HG03045 (cell line): ENCODE results near the gene SCD.
"Not testable (repeated sequence)": the region's sequence is repeated elsewhere in the genome, so short reads cannot be mapped to it uniquely, and the experiment has no call there.

Experiments used
- ATAC-seq: cut with Tn5 transposase; IDR thresholded peaks from one replicate; pipeline ENCODE4 v1.9.1; 2021; ENCODE audit warnings: mild to moderate bottlenecking, moderate library complexity; ENCODE audit not compliant: unreplicated experiment

The SCD gene

DNA sequence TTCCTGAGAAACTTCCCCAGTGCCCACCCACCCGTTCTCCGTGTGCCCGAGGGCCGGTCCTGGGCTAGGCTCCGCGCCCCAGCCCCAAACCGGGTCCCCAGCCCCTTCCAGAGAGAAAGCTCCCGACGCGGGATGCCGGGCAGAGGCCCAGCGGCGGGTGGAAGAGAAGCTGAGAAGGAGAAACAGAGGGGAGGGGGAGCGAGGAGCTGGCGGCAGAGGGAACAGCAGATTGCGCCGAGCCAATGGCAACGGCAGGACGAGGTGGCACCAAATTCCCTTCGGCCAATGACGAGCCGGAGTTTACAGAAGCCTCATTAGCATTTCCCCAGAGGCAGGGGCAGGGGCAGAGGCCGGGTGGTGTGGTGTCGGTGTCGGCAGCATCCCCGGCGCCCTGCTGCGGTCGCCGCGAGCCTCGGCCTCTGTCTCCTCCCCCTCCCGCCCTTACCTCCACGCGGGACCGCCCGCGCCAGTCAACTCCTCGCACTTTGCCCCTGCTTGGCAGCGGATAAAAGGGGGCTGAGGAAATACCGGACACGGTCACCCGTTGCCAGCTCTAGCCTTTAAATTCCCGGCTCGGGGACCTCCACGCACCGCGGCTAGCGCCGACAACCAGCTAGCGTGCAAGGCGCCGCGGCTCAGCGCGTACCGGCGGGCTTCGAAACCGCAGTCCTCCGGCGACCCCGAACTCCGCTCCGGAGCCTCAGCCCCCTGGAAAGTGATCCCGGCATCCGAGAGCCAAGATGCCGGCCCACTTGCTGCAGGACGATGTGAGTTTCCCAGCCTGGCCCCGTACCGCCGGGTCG is at the start of gene SCD:
Gene SCD (plus strand): TSS at position 469 of the 803 bp plus-strand sequence. CDS start 272 bp downstream, at position 741.
- peak; percentile 92 for ATAC-seq

DNA sequence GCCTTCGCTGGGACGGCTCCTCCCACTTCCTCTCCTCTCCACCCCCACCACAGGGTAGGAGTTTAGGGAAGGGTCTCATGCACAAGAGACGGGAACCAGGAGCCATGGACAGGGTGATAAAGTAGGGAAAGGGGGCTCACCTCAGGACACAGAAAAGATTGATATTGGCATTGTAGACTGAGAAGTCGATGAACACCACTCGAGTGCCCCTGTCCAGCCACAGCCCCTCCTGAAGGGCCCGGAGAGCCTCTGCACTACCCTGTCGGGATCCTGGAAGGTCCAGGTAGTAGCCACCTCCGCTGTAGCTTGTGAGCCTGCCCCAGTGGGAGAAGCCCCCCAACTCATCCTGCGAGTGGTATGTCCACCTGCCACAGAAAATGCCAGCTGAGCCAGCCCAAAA is 49.8 kb upstream of the SCD start:
- no peak for ATAC-seq

DNA sequence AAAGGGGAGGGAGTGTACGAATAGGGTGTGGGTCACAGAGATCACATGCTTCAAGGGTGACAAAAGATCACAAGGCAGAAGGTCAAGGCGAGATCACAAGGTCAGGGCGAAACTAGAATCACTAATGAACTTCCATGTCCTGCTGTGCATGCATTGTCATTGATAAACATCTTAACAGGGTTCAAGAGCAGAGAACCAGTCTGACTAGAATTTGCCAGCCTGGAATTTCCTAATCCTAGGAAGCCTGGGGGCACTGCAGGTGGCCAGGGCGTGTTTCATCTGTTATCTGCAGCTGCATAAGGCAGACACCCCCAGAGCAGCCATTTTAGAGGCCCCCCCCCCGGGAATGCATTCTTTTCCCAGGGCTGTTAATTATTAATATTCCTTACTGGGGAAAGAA is 45.9 kb upstream of the SCD start:
- not testable (repeated sequence) for ATAC-seq

GRCh38 chr10:100303724-100304319 is 43.2 kb upstream of the SCD start:
- no peak for ATAC-seq

DNA sequence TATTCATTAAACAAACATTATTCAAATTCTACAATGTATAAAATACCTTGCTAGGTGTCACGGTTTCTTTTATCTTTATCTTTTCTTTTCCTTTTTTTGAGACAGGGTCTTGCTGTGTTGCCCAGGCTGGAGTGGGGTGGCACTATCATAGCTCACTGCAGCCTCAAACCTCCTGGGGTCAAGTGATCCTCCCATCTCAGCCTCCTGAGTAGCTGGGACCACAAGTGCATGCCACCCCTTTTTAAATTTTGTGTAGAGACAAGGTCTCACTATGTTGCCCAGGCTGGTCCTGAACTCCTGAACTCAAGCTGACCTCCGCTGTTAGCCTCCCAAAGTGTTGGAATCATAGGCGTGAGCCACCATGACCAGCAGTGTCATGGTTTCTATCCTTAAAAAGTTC is 42.6 kb upstream of the SCD start:
- no peak for ATAC-seq

DNA sequence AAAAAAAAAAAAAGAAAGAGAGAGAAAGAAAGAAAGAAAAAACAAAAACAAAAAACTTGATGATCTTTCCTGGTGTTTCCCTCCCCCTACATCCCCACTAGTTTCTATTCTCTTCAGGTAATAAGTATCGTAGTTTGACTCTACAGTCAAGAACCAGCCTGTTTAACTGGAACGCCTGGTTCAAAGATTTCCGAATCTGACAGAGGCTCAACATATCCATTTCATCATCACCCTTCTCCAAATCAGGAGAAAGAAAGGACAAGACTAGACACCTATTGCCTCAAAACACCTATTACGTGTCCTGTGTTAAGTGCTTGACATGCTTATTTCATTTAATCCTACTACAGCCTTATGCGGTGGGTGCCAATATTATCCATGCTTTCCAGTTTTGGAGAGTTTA is 40.2 kb upstream of the SCD start:
- no peak for ATAC-seq

DNA sequence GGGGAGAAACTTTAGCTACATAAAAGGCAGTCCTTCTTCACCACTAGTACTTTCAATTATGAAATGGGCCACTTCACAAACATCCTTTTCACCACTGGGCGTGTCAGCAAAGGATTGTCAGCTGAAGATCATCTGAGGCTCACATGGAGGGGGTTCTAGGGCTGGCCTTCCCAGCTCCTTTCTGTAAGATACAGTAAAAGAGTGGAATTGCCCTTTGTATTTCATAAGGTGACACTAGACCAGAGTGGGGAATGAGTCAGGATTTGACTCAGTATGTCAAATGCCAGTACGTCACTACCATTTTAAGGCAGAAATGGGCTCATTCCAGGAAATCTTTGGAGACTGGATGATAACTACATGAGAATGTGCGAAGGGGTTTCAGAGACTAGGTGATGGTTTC is 39.3 kb upstream of the SCD start:
- ATAC-seq = no peak

DNA sequence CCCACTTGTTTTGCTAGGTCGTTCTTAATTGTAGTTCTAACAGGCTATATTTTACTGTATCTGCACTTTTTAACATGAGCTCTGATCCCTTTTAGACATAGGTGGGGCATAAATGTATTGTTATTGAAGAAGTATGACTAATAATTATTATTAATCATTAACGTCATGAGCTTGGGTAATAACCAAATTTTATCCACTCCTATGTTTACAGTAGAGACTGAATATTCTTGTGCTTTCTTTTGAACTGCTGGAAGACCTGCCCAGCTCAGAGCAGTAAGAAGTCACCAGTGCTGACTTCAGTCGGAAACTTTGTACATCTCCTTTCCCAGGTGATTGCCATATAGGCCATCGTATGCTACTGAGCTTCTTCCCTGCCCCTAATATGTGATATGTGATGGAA is 35.7 kb upstream of the SCD start:
- ATAC-seq = no peak

DNA sequence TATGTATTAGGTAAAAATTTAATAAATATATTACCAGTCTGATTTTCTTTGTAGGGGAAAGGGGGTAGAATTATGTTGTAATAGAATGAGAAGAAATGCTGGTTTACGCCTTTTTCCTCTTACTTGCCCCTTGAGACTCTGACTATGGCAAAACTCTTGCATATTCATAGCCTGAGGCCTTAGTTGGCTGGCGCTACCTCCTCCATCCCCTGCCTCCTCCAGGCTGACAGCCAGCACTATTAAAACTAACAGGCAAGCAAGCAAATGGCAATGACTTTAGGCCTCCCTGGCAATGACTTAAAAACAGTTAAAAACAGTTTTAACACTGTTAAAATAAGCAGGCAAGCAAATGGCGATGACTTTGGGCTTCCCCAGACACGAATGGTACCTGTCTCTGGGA is 31.4 kb upstream of the SCD start:
- ATAC-seq = no peak

GRCh38 chr10:100318207-100318606 is 28.8 kb upstream of the SCD start:
- ATAC-seq = no peak

GRCh38 chr10:100319707-100320402 is 27.2 kb upstream of the SCD start:
- ATAC-seq = no peak

DNA sequence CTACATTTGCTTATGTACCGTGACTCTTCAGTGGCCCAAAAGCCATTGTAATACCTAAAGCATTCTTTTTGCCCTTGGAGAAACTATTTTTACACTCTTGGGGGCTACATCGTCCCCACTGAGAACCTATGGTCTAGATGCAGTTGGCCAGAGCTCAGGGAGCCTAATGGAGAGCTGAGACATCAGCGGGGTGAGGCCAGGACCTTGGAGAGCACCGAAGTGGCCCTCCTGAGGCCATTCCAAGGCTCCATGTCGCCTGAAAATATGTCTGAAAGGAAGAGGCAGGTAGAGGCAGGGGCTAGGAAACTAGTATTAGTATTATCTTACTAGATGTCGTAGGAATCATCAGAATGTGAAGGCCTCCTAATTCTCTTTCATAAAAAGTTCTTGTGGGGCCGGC is 21.9 kb upstream of the SCD start:
- ATAC-seq = no peak

- peak; percentile 98 for ATAC-seq
These were observed 19.9 kb upstream of the SCD start for GRCh38 chr10:100327007-100327717.

- ATAC-seq = no peak
These were observed 19.4 kb upstream of the SCD start for GRCh38 chr10:100327718-100328009.

GRCh38 chr10:100328198-100328597 is 18.8 kb upstream of the SCD start:
- no peak for ATAC-seq

GRCh38 chr10:100330079-100330478 is 17.0 kb upstream of the SCD start, which contains the start of gene PKD2L1:
Gene PKD2L1, minus strand, starts transcription at chr10:100330228. Its CDS starts 125 bp downstream, at chr10:100330103.
- ATAC-seq = no peak

GRCh38 chr10:100333106-100333505 is 13.9 kb upstream of the SCD start:
- ATAC-seq = no peak

DNA sequence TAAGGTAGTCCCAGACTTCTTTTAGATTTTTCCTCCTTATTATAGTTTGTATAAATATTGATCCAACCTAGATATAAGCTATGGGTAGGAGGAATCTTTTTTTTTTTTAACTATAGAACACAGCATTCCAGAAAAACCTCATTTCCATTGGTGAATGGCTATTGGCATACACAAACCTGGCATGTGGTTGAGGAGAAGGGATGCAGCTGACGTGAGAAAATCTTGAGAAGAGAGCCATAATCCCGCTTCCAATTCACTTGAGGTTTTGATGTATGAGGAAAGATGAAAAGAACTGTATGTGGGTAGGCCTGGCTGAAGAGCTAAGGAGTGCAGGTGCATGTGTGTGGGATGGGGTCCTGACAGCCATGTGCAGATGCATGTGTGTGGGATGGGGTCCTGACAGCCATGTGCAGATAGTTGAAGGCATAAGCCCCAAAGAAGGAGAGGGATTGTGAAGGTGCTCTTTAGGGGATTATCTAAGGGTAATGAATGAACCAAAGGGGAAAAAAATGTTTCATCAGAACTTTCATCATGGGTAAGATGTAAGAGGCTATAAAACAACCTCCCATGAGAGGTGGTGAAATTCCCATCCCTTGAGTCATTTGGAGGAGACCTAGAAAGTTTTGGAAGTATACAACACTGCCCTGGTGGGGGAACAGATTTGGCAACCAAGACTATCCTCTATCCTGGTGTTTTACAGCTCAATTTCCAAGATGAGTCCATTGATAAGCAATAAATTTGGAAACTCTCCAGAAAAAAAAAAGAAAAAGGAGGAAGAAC is 13.2 kb upstream of the SCD start:
- ATAC-seq = no peak

DNA sequence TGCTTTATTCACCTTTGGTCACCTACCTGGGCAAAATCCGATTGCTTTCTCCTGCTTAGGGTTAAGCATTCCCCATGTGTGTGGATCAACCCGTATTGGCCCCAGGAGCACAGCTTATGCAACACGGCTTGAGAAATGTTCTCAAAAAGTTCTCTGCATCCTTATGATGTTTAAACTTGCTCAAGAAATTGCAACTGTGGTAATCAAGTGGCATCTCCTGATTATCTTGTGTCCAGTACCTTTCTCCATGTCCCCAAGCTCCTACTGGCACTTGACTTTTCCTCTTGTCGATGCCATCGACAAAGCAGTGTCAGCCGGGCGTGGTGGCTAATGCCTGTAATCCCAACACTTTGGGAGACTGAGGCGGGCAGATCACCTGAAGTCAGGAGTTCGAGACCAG is 12.3 kb upstream of the SCD start:
- no peak for ATAC-seq

GRCh38 chr10:100338434-100339036 is 8.5 kb upstream of the SCD start:
- ATAC-seq = peak; percentile 56
